HG03139 (cell line): ENCODE data around the gene RAB40B.
A peak's percentile ranks its signal among the peaks of the same experiment; 100 is the strongest.

Experiments
- ATAC-seq: cut with Tn5 transposase; IDR thresholded peaks from one replicate; pipeline ENCODE4 v1.9.1; 2021; ENCODE audit not compliant: unreplicated experiment

RAB40B gene

GRCh38 chr17:82716203-82717010, 17.9 kb upstream of the RAB40B start, which contains the start of gene FN3KRP:
TSS of gene FN3KRP (plus strand) at chr17:82716706. CDS start at chr17:82716756, 50 bp downstream.
- ATAC-seq = peak; percentile 66

- no peak for ATAC-seq
Measured at GRCh38 chr17:82713071-82713723, 14.7 kb upstream of the RAB40B start.

GRCh38 chr17:82710499-82711232, 12.2 kb upstream of the RAB40B start:
- no peak for ATAC-seq

GRCh38 chr17:82709676-82710498, 11.4 kb upstream of the RAB40B start:
- no peak for ATAC-seq

GRCh38 chr17:82709024-82709675, 10.7 kb upstream of the RAB40B start:
- ATAC-seq = no peak

GRCh38 chr17:82705756-82706155, 7.3 kb upstream of the RAB40B start:
- ATAC-seq = no peak

GRCh38 chr17:82704886-82705285, 6.4 kb upstream of the RAB40B start:
- no peak for ATAC-seq

GRCh38 chr17:82703935-82704865, 5.7 kb upstream of the RAB40B start:
- ATAC-seq = no peak

GRCh38 chr17:82703036-82703745, 4.7 kb upstream of the RAB40B start:
- no peak for ATAC-seq

- no peak for ATAC-seq
Measured at GRCh38 chr17:82702231-82702927, 3.9 kb upstream of the RAB40B start.

- no peak for ATAC-seq
Measured at GRCh38 chr17:82699551-82699950, 1.1 kb upstream of the RAB40B start.

GRCh38 chr17:82698974-82699442, 510 bp upstream of the RAB40B start:
- peak; percentile 8 for ATAC-seq

GRCh38 chr17:82697808-82698064, 762 bp downstream of the RAB40B start:
- ATAC-seq = no peak

- ATAC-seq = no peak
Measured at GRCh38 chr17:82696916-82697807, 1.3 kb downstream of the RAB40B start.

- no peak for ATAC-seq
Measured at GRCh38 chr17:82696259-82696658, 2.2 kb downstream of the RAB40B start.

- ATAC-seq = no peak
Measured at GRCh38 chr17:82694647-82695046, 3.9 kb downstream of the RAB40B start.
